Measurements from ENCODE around the gene ZNF136. TPM values are rescaled to one million over a fixed set of nuclear protein-coding genes. Genes with fewer than 3 reads are reported as not detected.

Gene ZNF136
- total and polyA plus RNA-seq, 9 of the 15 experiments (the other 6 are each of a cell fraction or from before 2014, with no cell fraction given), result 1.0 to 5.3 (median 3.1) TPM

DNA sequence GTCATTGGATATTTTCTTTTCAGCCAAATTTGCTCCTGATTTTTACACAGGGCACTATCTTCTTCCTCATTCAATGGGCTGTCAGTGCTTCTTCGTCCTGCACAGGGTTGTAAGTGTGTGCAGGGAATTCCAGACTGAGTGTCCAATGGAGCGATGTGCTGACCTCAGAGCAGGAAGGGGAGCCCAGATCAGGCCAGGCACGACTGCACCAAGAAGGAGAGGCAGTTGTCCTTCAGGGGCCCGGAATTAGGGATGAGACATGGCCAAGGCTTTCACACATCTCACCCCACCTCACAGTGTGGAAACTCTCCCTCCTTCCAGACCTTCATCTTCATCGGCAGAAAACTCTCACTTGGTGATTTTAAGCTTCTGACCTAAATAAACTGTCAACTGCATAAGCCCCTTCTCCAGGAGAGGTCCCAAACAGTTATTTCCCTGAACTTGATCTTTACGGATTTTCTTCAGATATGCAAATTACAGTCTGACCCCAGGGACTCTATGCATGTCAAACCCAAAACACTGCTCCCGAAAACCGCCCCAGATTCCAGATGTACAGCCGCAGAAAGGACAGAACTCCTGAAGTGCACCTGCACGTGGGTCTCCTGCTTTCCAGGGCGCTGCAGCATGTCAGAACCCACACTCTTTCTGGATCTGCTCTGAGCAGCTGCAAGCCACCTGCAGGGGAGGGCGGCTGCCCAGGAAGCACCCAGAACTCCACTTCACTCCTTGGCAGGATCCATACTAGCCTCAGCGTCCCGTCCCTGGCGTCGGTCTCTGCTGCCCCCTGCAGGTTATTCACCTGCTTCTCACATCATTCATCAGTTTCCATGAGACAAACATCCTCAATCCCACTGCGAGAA, 22.1 kb upstream of the ZNF136 start (continued):
- TF ChIP-seq, protein P1, sequence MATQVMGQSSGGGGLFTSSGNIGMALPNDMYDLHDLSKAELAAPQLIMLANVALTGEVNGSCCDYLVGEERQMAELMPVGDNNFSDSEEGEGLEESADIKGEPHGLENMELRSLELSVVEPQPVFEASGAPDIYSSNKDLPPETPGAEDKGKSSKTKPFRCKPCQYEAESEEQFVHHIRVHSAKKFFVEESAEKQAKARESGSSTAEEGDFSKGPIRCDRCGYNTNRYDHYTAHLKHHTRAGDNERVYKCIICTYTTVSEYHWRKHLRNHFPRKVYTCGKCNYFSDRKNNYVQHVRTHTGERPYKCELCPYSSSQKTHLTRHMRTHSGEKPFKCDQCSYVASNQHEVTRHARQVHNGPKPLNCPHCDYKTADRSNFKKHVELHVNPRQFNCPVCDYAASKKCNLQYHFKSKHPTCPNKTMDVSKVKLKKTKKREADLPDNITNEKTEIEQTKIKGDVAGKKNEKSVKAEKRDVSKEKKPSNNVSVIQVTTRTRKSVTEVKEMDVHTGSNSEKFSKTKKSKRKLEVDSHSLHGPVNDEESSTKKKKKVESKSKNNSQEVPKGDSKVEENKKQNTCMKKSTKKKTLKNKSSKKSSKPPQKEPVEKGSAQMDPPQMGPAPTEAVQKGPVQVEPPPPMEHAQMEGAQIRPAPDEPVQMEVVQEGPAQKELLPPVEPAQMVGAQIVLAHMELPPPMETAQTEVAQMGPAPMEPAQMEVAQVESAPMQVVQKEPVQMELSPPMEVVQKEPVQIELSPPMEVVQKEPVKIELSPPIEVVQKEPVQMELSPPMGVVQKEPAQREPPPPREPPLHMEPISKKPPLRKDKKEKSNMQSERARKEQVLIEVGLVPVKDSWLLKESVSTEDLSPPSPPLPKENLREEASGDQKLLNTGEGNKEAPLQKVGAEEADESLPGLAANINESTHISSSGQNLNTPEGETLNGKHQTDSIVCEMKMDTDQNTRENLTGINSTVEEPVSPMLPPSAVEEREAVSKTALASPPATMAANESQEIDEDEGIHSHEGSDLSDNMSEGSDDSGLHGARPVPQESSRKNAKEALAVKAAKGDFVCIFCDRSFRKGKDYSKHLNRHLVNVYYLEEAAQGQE (IDR thresholded peaks at IDR 0.05; ENCODE audit: borderline replicate concordance), result peak; percentile 89
- TF ChIP-seq, protein P1 (CRISPR knock-in tag; IDR thresholded peaks at IDR 0.05; ENCODE audit: low read depth), result no peak
- TF ChIP-seq TCF3 (CRISPR knock-in tag; IDR thresholded peaks at IDR 0.05) (no peak), SP1 (CRISPR knock-in tag; IDR thresholded peaks at IDR 0.05) (no peak), ZBTB43 (CRISPR knock-in tag; IDR thresholded peaks at IDR 0.05) (no peak), MEIS2 (IDR thresholded peaks at IDR 0.05; ENCODE audit: partially characterized antibody) (peak; percentile 22), SRF (CRISPR knock-in tag; IDR thresholded peaks at IDR 0.05) (0 out of 4 replicates have a peak, but pooled peaks of 1 of the 2 experiments have one; percentile 10), RCOR1 (IDR thresholded peaks at IDR 0.05; ENCODE audit: borderline replicate concordance in 1 of 2, low read depth in 2 of 2, low read length in 2 of 2) (0 out of 4 replicates have a peak, but pooled peaks of 1 of the 2 experiments have one; percentile 29), ELK1 (CRISPR knock-in tag; IDR thresholded peaks at IDR 0.05) (no peak), PATZ1 (CRISPR knock-in tag; IDR thresholded peaks at IDR 0.05; ENCODE audit: borderline replicate concordance) (no peak), CTBP1 (IDR thresholded peaks at IDR 0.05; ENCODE audit: borderline replicate concordance) (peak; percentile 47; the same call in 1 of the 2 replicates)
- TF ChIP-seq, protein P2, sequence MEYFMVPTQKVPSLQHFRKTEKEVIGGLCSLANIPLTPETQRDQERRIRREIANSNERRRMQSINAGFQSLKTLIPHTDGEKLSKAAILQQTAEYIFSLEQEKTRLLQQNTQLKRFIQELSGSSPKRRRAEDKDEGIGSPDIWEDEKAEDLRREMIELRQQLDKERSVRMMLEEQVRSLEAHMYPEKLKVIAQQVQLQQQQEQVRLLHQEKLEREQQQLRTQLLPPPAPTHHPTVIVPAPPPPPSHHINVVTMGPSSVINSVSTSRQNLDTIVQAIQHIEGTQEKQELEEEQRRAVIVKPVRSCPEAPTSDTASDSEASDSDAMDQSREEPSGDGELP (CRISPR knock-in tag; IDR thresholded peaks at IDR 0.05; ENCODE audit: borderline replicate concordance), result peak; percentile 47; the same call in 1 of the 2 replicates

Data from K562 (cell line).